DND-41 (cell line): ENCODE results near the gene FUZ.

ENCODE experiments used
- CTCF ChIP-seq: IDR thresholded peaks from 2 replicates; pipeline ENCODE4 v1.5.1; 2012; ENCODE audit warnings: borderline replicate concordance, low read length, moderate library complexity, mild to moderate bottlenecking; ENCODE audit not compliant: poor library complexity, severe bottlenecking; ENCODE audit errors: extremely low read depth
- EZH2 ChIP-seq: IDR thresholded peaks from 3 replicates; pipeline ENCODE4 v1.6.1; 2012; ENCODE audit warnings: borderline replicate concordance, low read depth, mild to moderate bottlenecking, moderate library complexity, low read length, inconsistent platforms; ENCODE audit not compliant: severe bottlenecking

GRCh38 chr19:49857061-49857837, 44.2 kb upstream of the FUZ start:
- TF ChIP-seq CTCF = no peak
- TF ChIP-seq EZH2 = no peak
